DMS53 (cell line): ENCODE measurements around the gene TNS3.
A peak's percentile ranks its signal among the peaks of the same experiment; 100 is the strongest.
"Not testable (repeated sequence)": the region's sequence is repeated elsewhere in the genome, so short reads cannot be mapped to it uniquely, and the experiment has no call there.

Experiments
- DNase-seq: peaks from one replicate; lab custom pipeline; 2025; lab: John Stamatoyannopoulos, UW

TNS3 gene

DNA sequence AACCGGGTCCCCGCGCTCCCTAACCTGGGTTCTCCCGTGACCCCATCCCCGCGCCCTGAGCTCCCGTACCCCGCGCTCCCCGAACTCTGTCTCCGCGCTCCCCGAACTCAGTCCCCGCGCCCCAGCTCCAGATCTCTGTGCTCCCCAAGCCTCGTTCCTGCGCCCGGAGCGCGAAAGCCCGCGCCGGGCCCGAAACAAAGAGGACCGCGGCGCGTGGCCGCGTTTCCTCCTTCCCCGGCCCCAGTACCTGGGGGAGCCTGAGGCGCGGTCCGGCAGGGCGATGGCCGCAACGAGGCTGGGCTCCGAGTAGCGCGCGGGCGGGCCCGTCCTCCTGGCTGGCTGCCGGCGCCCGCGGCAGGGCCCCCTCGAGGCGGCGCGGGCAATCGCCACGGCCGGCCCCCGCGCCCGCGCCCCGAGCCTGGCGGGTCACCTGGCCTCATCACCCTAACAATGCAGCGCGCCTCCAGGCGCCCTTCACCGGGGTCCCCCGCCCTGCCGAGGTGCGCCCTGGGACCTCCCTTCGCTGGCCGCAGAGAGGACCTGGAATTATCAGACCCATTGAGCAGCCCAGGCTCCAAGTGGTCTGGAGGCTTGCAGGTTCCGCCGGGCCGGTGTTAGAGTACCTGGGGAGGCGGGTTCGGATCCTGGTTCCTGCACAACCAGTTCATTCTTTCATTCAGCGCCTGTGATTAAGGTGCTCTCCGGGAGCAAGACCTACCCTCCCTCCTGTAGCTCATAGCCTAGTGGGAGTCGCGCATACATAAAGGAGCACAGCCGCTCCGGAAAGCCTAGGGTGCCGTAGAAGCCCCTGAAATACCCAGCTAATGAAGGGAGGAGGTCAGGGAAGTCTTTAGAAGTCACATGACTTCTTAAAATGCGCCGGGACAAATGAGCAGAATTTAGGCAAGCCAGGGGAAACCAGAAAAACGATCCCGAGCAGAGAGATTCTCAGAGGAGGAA, at the start of gene TNS3:
Gene TNS3, minus strand, starts transcription at position 308 of the 960 bp plus-strand sequence. CDS start 142,475 bp downstream, outside the sequence.
- DNase-seq: peak; percentile 80

DNA sequence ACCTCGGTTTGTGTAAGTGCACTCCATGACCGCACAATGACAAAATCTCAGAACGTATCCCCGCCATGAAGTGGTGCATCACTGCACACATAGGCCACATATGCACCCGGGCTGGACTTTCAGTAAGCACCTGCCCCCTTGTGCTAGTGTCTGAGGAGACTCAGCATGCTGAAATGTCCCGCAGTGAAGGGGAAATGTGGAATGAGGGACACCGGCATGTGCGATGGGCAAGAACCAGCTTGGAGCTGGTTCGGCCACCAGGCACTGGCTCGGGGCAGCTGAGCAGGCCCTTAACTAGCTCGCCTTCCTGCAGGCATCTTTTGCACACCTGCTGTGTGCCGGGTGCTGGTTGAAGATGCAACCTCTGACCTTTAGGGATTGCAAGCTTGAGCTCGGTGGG, 49.8 kb upstream of the TNS3 start:
- DNase-seq: no peak

GRCh38 chr7:47627580-47628283, 45.8 kb upstream of the TNS3 start:
- DNase-seq: no peak

- DNase-seq: no peak
These were observed 44.2 kb upstream of the TNS3 start for GRCh38 chr7:47625861-47626715.

- no peak for DNase-seq
These were observed 42.8 kb upstream of the TNS3 start for GRCh38 chr7:47624689-47625088.

DNA sequence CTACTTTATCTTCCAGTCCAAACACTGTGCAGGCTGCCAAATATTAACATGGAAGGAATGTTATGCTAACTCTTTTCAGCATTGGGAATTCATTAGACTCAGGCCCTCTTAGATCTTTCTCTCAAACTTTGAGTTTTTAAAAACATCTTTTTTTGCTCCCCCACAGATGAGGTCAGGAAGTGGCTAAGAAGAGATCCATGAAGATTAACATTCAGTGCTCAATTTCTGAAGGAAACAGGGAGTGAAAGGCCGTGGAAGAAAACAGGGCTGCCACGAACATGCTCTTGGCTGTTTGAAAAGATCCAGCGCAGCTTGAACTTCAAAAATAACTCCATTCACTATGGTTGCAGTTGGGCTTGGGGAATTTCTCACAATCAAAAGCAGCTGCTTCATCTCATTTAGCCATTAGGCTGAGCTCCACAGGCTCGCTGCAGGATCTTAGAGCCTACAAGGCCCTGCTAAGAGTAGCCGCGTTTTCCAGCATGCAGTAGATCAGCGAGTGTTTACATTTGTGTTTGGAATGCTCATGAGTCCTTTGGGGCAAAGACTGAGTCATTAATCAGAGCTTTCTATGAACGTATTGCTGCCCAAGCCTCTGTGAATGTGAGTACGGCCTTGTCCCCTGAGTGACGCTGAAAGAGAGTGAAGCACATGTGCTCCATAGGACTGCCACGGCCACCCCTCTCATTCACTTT, 41.2 kb upstream of the TNS3 start:
- DNase-seq: no peak

GRCh38 chr7:47622586-47622945, 40.7 kb upstream of the TNS3 start:
- no peak for DNase-seq

DNA sequence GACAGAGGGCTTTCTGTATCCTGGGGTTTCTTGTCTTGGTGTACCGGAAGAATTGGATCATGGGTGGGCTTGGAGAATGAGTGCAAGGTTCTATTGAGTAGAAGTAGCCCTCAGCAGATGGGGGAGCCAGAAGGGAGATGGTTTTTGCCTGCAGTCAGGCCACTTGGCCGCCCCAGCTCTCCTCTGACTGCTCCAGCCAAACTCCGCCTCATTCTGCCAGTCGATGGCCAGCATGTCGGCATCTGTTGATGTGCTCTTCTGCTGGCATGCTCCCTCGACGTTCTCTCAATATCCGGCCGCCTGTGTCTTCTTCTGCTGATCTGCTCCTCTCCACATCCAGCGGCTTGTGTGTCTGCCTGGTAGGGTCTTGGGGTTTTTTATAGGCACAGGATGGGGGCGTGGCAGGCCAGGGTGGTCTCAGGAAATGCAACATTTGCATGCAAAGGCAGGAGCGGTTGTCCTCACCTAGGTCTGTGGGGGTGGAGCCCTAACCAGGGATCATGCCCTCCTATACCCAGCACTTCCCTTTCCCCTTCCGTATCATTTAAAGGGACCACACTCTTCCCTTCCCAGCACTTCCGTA, 40.2 kb upstream of the TNS3 start:
- no peak for DNase-seq

DNA sequence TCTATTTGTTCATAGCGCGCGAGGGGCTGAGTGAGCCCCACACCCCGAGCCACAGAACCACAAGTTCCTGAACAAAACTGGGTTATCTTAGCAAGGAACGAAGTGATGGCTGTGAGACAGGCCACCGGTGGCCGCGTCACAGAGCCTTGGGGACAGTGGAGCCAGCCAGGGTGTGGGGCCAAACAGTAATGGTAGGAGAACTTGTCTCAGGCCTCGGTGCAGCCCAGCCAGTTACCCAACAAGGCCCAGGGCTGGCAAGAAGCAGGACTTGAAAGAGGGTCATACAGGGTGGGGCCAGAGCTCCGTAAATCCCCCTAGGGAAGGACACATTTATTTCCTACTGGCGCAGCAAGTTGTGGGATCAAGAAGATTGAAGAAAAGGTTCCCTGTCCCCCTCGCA, 39.4 kb upstream of the TNS3 start:
- no peak for DNase-seq

DNA sequence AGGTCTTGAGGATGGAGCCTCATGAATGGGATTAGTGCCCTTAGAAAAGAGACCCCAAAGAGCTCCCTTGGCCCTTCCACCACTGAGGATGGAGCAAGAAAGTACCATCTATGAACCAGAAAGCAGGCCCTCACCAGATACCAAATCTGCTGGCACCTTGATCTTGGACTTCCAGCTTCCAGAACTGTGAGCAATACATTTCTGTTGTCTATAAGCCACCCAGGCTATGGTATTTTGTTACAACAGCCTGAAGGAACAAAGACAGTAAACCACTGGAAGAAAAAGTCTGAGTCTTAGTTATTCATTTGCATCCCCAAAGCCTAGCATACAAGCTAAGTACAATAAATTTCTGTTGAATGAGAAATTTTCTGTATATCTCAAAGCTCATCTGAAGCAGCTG, 37.9 kb upstream of the TNS3 start:
- no peak for DNase-seq

DNA sequence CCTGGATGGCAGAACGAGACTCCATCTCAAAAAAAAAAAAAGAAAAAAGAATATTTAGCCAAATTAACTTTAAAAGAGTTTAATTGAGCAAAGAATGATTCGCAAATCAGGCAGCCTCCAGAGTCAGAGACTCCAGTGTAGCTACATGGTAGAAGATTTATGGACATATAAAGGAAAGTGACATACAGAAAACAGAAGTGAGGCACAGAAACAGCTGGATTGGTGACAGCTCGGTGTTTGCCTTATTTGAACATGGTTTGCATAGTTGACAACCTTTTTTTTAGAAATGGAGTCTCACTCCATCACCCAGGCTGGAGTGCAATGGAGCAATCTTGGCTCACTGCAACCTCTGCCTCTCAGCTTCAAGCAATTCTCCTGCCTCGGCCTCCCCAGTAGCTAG, 35.2 kb upstream of the TNS3 start:
- DNase-seq: no peak

DNA sequence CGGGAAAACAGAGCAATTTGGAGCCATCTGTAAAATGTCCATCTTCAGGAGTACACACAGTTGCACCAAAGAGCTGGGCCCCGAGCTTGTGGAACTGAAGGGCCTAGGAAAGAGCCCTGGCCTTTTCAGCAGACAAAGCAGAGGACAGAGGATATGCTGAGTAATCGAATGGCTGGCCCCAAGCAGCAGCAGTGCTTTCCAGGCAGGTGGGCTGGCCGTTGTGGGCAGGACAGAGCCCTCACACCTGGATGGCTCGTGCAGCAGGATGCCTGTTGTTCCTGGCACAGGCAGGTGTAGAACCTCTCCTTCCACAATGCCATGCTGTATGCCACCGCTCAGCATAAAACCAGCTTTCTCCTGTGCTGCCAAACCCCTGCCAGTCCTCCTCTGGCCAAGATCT, 32.5 kb upstream of the TNS3 start:
- DNase-seq: no peak

- DNase-seq: no peak
These were observed 29.2 kb upstream of the TNS3 start for GRCh38 chr7:47611045-47611511.

DNA sequence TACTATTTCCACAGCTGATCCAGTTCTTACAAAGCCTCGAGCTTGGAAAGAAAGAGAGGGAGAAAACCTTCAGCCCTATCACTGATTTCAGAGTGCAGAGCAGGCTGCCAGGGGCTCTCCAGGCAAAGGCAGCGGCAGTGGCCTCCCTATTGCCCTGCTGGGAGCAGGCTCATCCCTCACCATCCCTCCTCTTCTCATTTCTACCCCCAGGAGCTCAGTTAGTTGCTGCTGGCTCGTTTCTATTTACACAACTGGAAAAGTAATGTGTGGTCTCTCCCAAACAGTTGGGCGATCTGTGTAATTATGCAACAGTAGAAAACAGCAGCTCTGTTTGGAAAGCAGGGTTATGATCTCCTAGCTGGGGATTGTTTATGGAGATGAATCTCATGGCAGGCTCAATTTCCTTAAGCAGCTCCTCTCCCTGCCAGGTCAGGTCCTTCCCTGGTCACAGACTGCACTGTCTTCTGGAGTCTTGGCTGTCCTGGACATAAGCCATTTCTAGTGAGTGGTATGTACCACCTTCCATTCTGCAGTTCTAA, 28.7 kb upstream of the TNS3 start:
- DNase-seq: no peak

GRCh38 chr7:47609803-47610452, 28.0 kb upstream of the TNS3 start:
- DNase-seq: no peak

DNA sequence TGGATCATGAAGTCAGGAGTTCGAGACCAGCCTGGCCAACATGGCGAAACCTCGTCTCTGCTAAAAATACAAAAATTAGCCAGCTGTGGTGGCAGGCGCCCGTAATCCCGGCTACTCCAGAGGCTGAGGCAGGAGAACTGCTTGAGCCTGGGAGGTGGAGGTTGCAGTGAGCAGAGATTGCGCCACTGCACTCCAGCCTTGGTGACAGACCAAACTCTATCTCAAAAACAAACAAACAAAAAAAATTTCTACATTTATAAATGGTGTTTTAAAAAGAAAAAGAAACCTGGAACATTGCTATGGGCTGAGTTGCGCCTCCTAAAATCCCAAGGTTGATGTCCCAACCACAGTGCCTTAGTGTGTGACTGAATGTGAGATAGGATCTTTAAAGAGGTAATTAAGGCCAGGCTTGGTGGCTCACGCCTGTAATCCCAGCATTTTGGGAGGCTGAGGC, 24.7 kb upstream of the TNS3 start:
- DNase-seq: not testable (repeated sequence)

DNA sequence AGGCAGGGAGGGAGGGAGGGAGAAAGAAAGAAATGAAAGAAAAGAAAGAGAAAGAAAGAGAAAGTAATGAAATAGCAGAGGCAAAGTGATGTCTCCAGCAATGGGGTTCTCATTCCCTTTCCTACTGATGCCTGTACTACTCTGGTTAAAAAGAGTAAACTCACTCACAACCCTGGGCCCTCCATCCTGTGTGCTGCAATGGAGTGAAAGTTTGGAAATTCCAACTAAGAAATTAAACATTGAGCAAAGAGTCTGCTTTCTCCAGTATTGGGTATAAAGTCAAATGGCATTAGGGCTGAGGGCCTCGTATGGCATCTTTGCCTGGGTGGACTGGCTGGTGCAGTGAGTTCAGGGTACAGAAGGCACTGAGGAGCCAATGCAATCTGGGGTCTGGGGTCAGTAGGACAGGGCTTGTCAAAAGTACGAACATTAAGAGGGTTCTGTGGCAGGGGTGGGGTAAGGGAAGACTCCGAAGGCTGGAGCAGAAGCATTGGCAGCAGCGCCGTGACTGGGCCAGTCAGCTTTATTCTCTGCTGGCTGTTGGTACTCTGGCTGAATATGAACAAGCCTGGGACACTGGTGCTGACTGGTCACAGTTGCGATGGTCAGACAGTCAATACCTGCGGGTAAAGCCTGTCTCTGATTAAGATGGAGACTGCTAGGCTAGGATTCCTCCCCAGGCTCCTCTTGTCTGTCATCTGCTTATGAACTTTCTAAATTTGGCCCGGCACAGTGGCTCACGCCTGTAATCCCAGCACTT, 24.1 kb upstream of the TNS3 start:
- no peak for DNase-seq

GRCh38 chr7:47604496-47604890, 22.6 kb upstream of the TNS3 start:
- no peak for DNase-seq

DNA sequence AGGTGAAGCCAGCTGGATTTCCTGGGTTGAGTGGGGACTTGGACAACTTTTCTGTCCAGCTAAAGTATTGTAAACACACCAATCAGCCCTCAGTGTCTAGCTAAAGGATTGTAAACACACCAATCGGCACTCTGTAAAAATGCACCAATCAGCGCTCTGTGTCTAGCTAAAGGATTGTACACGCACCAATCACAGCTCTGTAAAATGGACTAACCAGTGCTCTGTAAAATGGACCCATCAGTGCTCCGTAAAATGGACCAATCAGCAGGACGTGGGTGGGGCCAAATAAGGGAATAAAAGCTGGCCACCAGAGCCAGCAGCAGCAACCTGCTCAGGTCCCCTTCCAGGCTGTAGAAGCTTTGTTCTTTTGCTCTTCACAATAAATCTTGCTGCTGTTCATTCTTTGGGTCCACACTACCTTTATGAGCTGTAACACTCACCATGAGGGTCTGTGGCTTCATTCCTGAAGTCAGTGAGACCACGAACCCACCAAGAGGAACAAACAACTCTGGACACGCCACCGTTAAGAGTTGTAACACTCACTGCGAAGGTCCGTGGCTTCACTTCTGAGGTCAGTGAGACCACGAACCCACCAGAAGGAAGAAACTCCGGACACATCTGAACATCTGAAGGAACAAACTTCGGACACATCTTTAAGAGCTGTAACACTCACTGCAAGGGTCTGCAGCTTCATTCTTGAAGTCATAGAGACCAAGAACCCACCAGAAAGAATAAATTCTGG, 21.8 kb upstream of the TNS3 start:
- DNase-seq: not testable (repeated sequence)
